Measurements from ENCODE around the gene TMEM235. TPM values are rescaled to one million over a fixed set of nuclear protein-coding genes. Genes with fewer than 3 reads are reported as not detected.

Gene TMEM235
- polyA plus RNA-seq, 1 of the 3 experiments (the other 2 are of a cell fraction): not detected

- Histone ChIP-seq H3K9me2 (no peaks in the 10 kb centered on the region), H3K9ac (no peak overlapping the region), H3K4me3 (ENCODE audit: low read depth in 2 of 2, low read length in 1 of 2) (no peak overlapping the region), H3F3A (replicated peaks; ENCODE audit: insufficient read depth) (no peaks in the 10 kb centered on the region), H3K4me2 (no peak overlapping the region), H3K27me3 (ENCODE audit: insufficient read depth) (no peaks in the 10 kb centered on the region), H3K27ac (ENCODE audit: low read depth in 2 of 2, low read length in 1 of 2) (no peak overlapping the region), H2AFZ (ENCODE audit: low read depth) (no peak overlapping the region), H3K36me3 (replicated peaks in 1 of 2; ENCODE audit: control insufficient read depth in 1 of 2, insufficient read depth in 2 of 2, low read length in 1 of 2) (no peaks in the 10 kb centered on the region), H3K79me2 (ENCODE audit: insufficient read depth) (no peaks in the 10 kb centered on the region), H3K9me3 (0 out of 2 replicates have a peak, but pooled peaks cover 6% of the 10 kb centered on the region), H4K20me1 (ENCODE audit: insufficient read depth) (no peaks in the 10 kb centered on the region), H3K4me1 (ENCODE audit: control insufficient read depth in 1 of 2, insufficient read depth in 2 of 2, low read depth in 1 of 2, low read length in 1 of 2) (peaks cover 0 to 19% of the 10 kb centered on the region in 2 experiments; a peak in 1 of 4 replicates)
- WGBS (ENCODE audit: low lambda C conversion rate): 79% methylated on average over 21 of the region's 21 CpGs
- no peak for TF ChIP-seq TEAD4 (IDR thresholded peaks at IDR 0.05; ENCODE audit: borderline replicate concordance, insufficient read depth)
- TF ChIP-seq MXI1 (IDR thresholded peaks at IDR 0.05; ENCODE audit: low read depth, low read length): no peak
- no peak for TF ChIP-seq RXRA (IDR thresholded peaks at IDR 0.05; ENCODE audit: borderline replicate concordance, low read depth)
- TF ChIP-seq GABPA (IDR thresholded peaks at IDR 0.05; ENCODE audit: low read depth): no peak
- TF ChIP-seq, protein P1, sequence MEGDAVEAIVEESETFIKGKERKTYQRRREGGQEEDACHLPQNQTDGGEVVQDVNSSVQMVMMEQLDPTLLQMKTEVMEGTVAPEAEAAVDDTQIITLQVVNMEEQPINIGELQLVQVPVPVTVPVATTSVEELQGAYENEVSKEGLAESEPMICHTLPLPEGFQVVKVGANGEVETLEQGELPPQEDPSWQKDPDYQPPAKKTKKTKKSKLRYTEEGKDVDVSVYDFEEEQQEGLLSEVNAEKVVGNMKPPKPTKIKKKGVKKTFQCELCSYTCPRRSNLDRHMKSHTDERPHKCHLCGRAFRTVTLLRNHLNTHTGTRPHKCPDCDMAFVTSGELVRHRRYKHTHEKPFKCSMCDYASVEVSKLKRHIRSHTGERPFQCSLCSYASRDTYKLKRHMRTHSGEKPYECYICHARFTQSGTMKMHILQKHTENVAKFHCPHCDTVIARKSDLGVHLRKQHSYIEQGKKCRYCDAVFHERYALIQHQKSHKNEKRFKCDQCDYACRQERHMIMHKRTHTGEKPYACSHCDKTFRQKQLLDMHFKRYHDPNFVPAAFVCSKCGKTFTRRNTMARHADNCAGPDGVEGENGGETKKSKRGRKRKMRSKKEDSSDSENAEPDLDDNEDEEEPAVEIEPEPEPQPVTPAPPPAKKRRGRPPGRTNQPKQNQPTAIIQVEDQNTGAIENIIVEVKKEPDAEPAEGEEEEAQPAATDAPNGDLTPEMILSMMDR (IDR thresholded peaks at IDR 0.05): no peak
- TF ChIP-seq RAD21 (IDR thresholded peaks at IDR 0.05; ENCODE audit: low read length): no peak
- TF ChIP-seq TAF1 (IDR thresholded peaks at IDR 0.05; ENCODE audit: borderline replicate concordance, low read depth, low read length): no peak
- ChIA-PET CTCF (interaction anchor here (0.7 to 3.6 kb wide), 6 partner anchors 9 to 180 kb away, joined by 3 to 50 read pairs (median 4); no protein-coding TSS in a partner anchor), POLR2A (no interaction called here)
- DNase-seq: no peak
Observed at GRCh38 chr17:78242024-78242742, 10.8 kb downstream of the TMEM235 start.

DNA sequence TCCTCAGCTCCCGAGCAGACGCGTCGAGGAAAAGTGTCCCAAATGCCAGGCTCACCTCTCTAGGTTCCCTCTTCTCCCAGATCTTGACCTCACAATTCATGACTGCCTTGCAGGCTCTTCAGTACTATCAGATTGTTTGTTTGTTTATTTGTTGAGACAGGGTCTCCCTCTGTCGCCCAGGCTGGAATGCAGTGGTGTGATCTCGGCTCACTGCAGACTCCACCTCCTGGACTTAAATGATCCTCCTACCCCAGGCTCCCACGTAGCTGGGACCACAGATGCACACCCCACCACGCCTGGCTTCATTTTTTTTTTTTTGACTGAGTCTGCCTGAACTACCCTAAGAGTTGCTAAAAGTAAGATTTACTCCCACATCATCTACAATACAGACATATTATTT, 15.9 kb downstream of the TMEM235 start:
- H3K27ac ChIP-seq (ENCODE audit: low read depth in 2 of 2, low read length in 1 of 2): no peak overlapping the region
- no peak overlapping the region for H3K4me2 ChIP-seq
- POLR2A ChIA-PET: no interaction called here
- no peak overlapping the region for H3K9ac ChIP-seq
- H3F3A ChIP-seq (replicated peaks; ENCODE audit: insufficient read depth): peaks cover 7% of the 10 kb centered on the region
- CTCF ChIA-PET: interaction anchor here (0.7 to 8.9 kb wide), 8 partner anchors 8 to 162 kb away, joined by 3 to 196 read pairs (median 4); no protein-coding TSS in a partner anchor
- H4K20me1 ChIP-seq (ENCODE audit: insufficient read depth): no peaks in the 10 kb centered on the region
- TF ChIP-seq MEF2A (IDR thresholded peaks at IDR 0.05; ENCODE audit: borderline replicate concordance, low read depth) (no peak), IRF3 (IDR thresholded peaks at IDR 0.05; ENCODE audit: low read depth, low read length) (no peak), SIN3A (IDR thresholded peaks at IDR 0.05; ENCODE audit: borderline replicate concordance, low read depth, low read length) (no peak), EZH2phosphoT487 (IDR thresholded peaks at IDR 0.05; ENCODE audit: borderline replicate concordance, low read depth) (no peak), YY1 (IDR thresholded peaks at IDR 0.05; ENCODE audit: low read depth) (no peak), GATA2 (CRISPR knock-in tag; IDR thresholded peaks at IDR 0.05) (no peak), RFX5 (IDR thresholded peaks at IDR 0.05; ENCODE audit: low read length) (no peak), TAF1 (IDR thresholded peaks at IDR 0.05; ENCODE audit: borderline replicate concordance, low read depth, low read length) (no peak), CHD2 (IDR thresholded peaks at IDR 0.05; ENCODE audit: low read length, partially characterized antibody) (no peak), POLR2AphosphoS5 (IDR thresholded peaks at IDR 0.05; ENCODE audit: low read depth, low read length) (no peak), RAD21 (IDR thresholded peaks at IDR 0.05; ENCODE audit: low read length) (no peak), RCOR1 (IDR thresholded peaks at IDR 0.05; ENCODE audit: low read length) (no peak), MXI1 (IDR thresholded peaks at IDR 0.05; ENCODE audit: low read depth, low read length) (no peak), NRF1 (IDR thresholded peaks at IDR 0.05; ENCODE audit: low read depth, low read length) (no peak), PBX3 (IDR thresholded peaks at IDR 0.05) (no peak)
- TF ChIP-seq, protein P2, sequence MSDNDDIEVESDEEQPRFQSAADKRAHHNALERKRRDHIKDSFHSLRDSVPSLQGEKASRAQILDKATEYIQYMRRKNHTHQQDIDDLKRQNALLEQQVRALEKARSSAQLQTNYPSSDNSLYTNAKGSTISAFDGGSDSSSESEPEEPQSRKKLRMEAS (IDR thresholded peaks at IDR 0.05; ENCODE audit: low read depth): no peak
- TF ChIP-seq, protein P1 (IDR thresholded peaks at IDR 0.05): no peak
- 0 out of 2 replicates have a peak, but pooled peaks cover 6% of the 10 kb centered on the region for H3K9me3 ChIP-seq
- no peaks in the 10 kb centered on the region for H3K36me3 ChIP-seq (replicated peaks in 1 of 2; ENCODE audit: control insufficient read depth in 1 of 2, insufficient read depth in 2 of 2, low read length in 1 of 2)
- no peak overlapping the region for H3K4me3 ChIP-seq (ENCODE audit: low read depth in 2 of 2, low read length in 1 of 2)
- no peak for DNase-seq
- H3K9me2 ChIP-seq: no peaks in the 10 kb centered on the region
- H2AFZ ChIP-seq (ENCODE audit: low read depth): no peak overlapping the region
- no peaks in the 10 kb centered on the region for H3K79me2 ChIP-seq (ENCODE audit: insufficient read depth)
- no peaks in the 10 kb centered on the region for H3K27me3 ChIP-seq (ENCODE audit: insufficient read depth)
- H3K4me1 ChIP-seq (ENCODE audit: control insufficient read depth in 1 of 2, insufficient read depth in 2 of 2, low read depth in 1 of 2, low read length in 1 of 2): peaks cover 0 to 34% of the 10 kb centered on the region in 2 experiments; a peak in 1 of 4 replicates
- 86% methylated on average over 8 of the region's 8 CpGs for WGBS (ENCODE audit: low lambda C conversion rate)

All from SK-N-SH (cell line).